T-helper 1 cell (primary cell): Measurements from ENCODE around the gene C1GALT1C1L.
"Not testable (repeated sequence)": the region's sequence is repeated elsewhere in the genome, so short reads cannot be mapped to it uniquely, and the experiment has no call there.

Experiments used
- DNase-seq, 5 donors: peaks; one replicate each; pipeline ENCODE4 v3.0.0-alpha.2; 2012 to 2020

Gene C1GALT1C1L

GRCh38 chr2:43648994-43649701 is 27.1 kb downstream of the C1GALT1C1L start:
- no peak for DNase-seq

- DNase-seq = no peak
Observed at GRCh38 chr2:43643680-43644079, 32.5 kb downstream of the C1GALT1C1L start.

DNA sequence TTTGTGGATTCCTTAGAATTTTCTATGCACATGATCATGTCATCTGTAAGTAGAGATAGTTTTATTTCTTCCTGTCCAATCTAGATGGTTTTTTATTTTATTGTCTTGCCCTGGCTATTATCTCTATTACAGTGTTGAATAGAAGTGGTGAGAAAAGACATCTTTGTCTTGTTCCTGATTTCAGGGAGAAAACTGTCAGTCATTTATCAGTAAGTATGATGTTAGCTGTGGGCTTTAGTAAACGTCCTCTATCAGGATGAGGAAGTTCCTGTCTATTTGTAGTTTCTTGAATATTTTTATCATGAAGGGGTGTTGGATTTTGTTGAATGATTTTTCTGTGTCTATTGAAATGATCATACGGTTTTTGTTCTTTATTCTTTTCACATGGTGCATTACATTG is 33.9 kb downstream of the C1GALT1C1L start:
- DNase-seq = no peak

GRCh38 chr2:43637030-43637803 is 39.0 kb downstream of the C1GALT1C1L start, which contains the start of gene PLEKHH2:
TSS of gene PLEKHH2 (plus strand) at chr2:43637260. CDS start at chr2:43644674, 7,414 bp downstream.
- DNase-seq = peak; percentile 64 to 82 (median 77)

GRCh38 chr2:43636621-43637020 is 39.6 kb downstream of the C1GALT1C1L start:
- DNase-seq = peak in 2 of 5 donors; percentile 21 to 47

GRCh38 chr2:43636153-43636552 is 40.1 kb downstream of the C1GALT1C1L start:
- not testable (repeated sequence) for DNase-seq

- DNase-seq = no peak
Observed at GRCh38 chr2:43634604-43635306, 41.5 kb downstream of the C1GALT1C1L start.

DNA sequence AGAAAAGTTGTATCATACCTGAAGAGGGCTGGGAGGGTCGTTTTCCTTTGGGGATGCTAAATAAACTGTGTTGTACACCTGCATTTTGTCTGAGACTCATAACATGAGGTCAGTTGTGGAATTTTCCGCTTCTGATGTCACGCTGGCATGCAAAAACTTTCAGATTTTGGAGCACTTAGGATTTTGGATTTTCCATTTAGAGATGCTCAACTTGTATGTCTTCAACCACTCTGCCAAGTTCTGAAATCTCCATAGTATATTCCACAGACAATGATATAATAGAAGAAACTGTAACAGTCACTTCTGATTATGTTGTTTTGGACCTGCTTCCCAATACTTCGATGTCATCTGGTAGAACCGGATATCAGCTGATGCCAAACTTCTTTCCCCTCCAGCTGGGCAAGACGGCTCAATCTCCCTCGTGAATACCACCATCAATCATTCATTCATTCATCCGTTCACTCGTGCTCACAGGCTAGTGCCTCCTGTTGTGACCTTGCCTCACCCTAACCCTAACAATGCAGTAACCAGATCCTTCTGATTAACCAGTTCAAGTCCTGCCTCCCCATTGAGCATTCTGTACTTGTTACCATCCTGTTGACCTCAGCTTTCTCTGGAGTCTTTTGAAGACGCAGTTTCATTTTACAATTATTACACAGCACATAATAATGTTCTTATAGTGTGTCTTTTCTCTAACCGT is 44.5 kb downstream of the C1GALT1C1L start:
- DNase-seq = no peak
